GM12878 (cell line): ENCODE measurements around the gene ZDHHC14. TPM values are rescaled to one million over a fixed set of nuclear protein-coding genes. Genes with fewer than 3 reads are reported as not detected.

Experiments used
- ATAC-seq: fragments of 200-7000 bp; cut with Tn5 transposase; 3 replicates; pipeline ENCODE4 v1.9.1; 2020; ENCODE audit warnings: mild to moderate bottlenecking, moderate library complexity
- BruUV-seq: library from RNA; stranded (reverse); fragments of 400-500 nt; replicated peaks from 2 replicates; lab custom pipeline; 2021; lab: Mats Ljungman, UMichigan
- CTCF ChIA-PET: fragments of 300-600 bp; sonication (Branson Sonifier 250); formaldehyde crosslinking; extraction: SDS; loops from one replicate; lab custom pipeline; 2021; ENCODE audit warnings: inconsistent platforms; lab: Yijun Ruan, JAX
- POLR2A ChIA-PET: fragments of 350-600 bp; formaldehyde crosslinking; extraction: SDS; loops from one replicate; lab custom pipeline; 2021; ENCODE audit warnings: inconsistent platforms; lab: Charles Lee
- RAD21 ChIA-PET: fragments of 300-600 bp; sonication (Branson Sonifier 250); formaldehyde crosslinking; loops from one replicate; lab custom pipeline; 2023; ENCODE audit warnings: antibody characterized with exemption; ENCODE audit not compliant: unreplicated experiment; lab: Charles Lee
- SMC1A ChIA-PET: fragments of 300-600 bp; sonication (Branson Sonifier 250); formaldehyde crosslinking; loops from one replicate; lab custom pipeline; 2023; ENCODE audit not compliant: unreplicated experiment, uncharacterized antibody; lab: Charles Lee
- DNase-seq: peaks from one replicate; pipeline ENCODE4 v3.0.0-alpha.2; 2011; ENCODE audit warnings: low read depth, low spot score
- FAIRE-seq: peaks from 3 replicates; lab custom pipeline; 2011; peaks lifted over from hg19 to GRCh38; lab: Jason Lieb, UNC
- H2AFZ ChIP-seq: 2 replicates; pipeline ENCODE4 v1.6.0; 2011; ENCODE audit warnings: low read depth, low read length, control low read depth; ENCODE audit not compliant: control insufficient read depth
- H3K27ac ChIP-seq: 2 replicates; pipeline ENCODE4 v1.5.1; 2011; ENCODE audit warnings: control low read depth; ENCODE audit not compliant: control insufficient read depth, insufficient read depth
- H3K27me3 ChIP-seq, 2 experiments: replicated peaks in 1 of 2; 2 replicates each; pipeline versions ENCODE4 v1.6.0 to v1.6.1; 2011; ENCODE audit warnings: low read length in 1 of 2; ENCODE audit not compliant: control insufficient read depth in 2 of 2, insufficient read depth in 2 of 2
- H3K36me3 ChIP-seq, 2 experiments: 2 replicates each; pipeline ENCODE4 v1.5.1; 2011; ENCODE audit warnings: low read length in 1 of 2; ENCODE audit not compliant: control insufficient read depth in 2 of 2, insufficient read depth in 2 of 2
- H3K4me1 ChIP-seq: 2 replicates; pipeline ENCODE4 v1.6.1; 2011; ENCODE audit warnings: mild to moderate bottlenecking, low read length, moderate library complexity, mixed read lengths; ENCODE audit not compliant: control insufficient read depth, insufficient read depth
- H3K4me2 ChIP-seq: 2 replicates; pipeline ENCODE4 v1.6.0; 2011; ENCODE audit warnings: control low read depth; ENCODE audit not compliant: control insufficient read depth, insufficient read depth
- H3K4me3 ChIP-seq: fragments of 200-600 bp; sonication (generic); 2 replicates; pipeline ENCODE4 v1.5.1; 2016
- H3K79me2 ChIP-seq: 2 replicates; pipeline ENCODE4 v1.6.0; 2011; ENCODE audit warnings: low read length; ENCODE audit not compliant: control insufficient read depth, insufficient read depth
- H3K9ac ChIP-seq: 2 replicates; pipeline ENCODE4 v1.8.0; 2011; ENCODE audit warnings: low read length, control low read depth, mixed read lengths; ENCODE audit not compliant: control insufficient read depth, insufficient read depth
- H3K9me3 ChIP-seq: replicated peaks from 3 replicates; pipeline ENCODE4 v1.5.1; 2011; ENCODE audit warnings: mild to moderate bottlenecking, low read length; ENCODE audit not compliant: control insufficient read depth, insufficient read depth
- H4K20me1 ChIP-seq: 2 replicates; pipeline ENCODE4 v1.6.0; 2011; ENCODE audit not compliant: control insufficient read depth, insufficient read depth
- ASH2L ChIP-seq: fragments of 300-600, 200-600 bp; sonication (generic); IDR thresholded peaks from 2 replicates; pipeline ENCODE4 v1.6.1; 2017; ENCODE audit warnings: low read depth, mild to moderate bottlenecking, borderline replicate concordance
- EZH2 ChIP-seq: IDR thresholded peaks from 2 replicates; pipeline ENCODE4 v1.6.1; 2012; ENCODE audit warnings: low read depth, mild to moderate bottlenecking, control low read depth, inconsistent platforms, low read length, borderline replicate concordance; ENCODE audit not compliant: control insufficient read depth
- HDGF ChIP-seq: fragments of 450-650 bp; IDR thresholded peaks from 2 replicates; pipeline ENCODE4 v1.6.1; 2016; ENCODE audit warnings: antibody characterized with exemption
- KAT2A ChIP-seq: conservative IDR thresholded peaks from 2 replicates; pipeline ENCODE4 v1.6.1; 2011; ENCODE audit warnings: low read depth, low read length; ENCODE audit not compliant: control insufficient read depth
- MEF2A ChIP-seq: IDR thresholded peaks from 2 replicates; pipeline ENCODE4 v1.6.1; 2011; ENCODE audit warnings: low read depth, mild to moderate bottlenecking, low read length, moderate library complexity; ENCODE audit not compliant: insufficient read depth
- PML ChIP-seq: IDR thresholded peaks from 2 replicates; pipeline ENCODE4 v1.6.1; 2012; ENCODE audit warnings: low read length, inconsistent platforms
- POLR2A ChIP-seq: IDR thresholded peaks from 2 replicates; pipeline ENCODE4 v1.6.1; 2011; ENCODE audit warnings: low read depth, mild to moderate bottlenecking, low read length
- POU2F2 ChIP-seq: IDR thresholded peaks from 3 replicates; pipeline ENCODE4 v1.6.1; 2011; ENCODE audit warnings: low read depth, mild to moderate bottlenecking, low read length, borderline replicate concordance
- RAD51 ChIP-seq: fragments of 450-650 bp; IDR thresholded peaks from 2 replicates; pipeline ENCODE4 v1.6.1; 2016; ENCODE audit warnings: moderate library complexity, mild to moderate bottlenecking, inconsistent platforms
- RB1 ChIP-seq: fragments of 450-650 bp; formaldehyde crosslinking; IDR thresholded peaks from 2 replicates; pipeline ENCODE4 v1.6.1; 2017; ENCODE audit warnings: mild to moderate bottlenecking, borderline replicate concordance
- RELA ChIP-seq: fragments of 450-650 bp; IDR thresholded peaks from 2 replicates; pipeline ENCODE4 v1.8.0; 2014; ENCODE audit warnings: borderline replicate concordance; ENCODE audit not compliant: partially characterized antibody
- TBL1XR1 ChIP-seq: IDR thresholded peaks from 2 replicates; pipeline ENCODE4 v1.6.1; 2012; ENCODE audit warnings: low read depth, low read length, improper control_type of control experiment
- TCF7 ChIP-seq: IDR thresholded peaks from 2 replicates; pipeline ENCODE4 v1.6.1; 2014; ENCODE audit warnings: antibody characterized with exemption, borderline replicate concordance
- ZBED1 ChIP-seq: IDR thresholded peaks from 2 replicates; pipeline ENCODE4 v1.6.1; 2016; ENCODE audit warnings: borderline replicate concordance
- WGBS: methylation state at CpG from one replicate; pipeline ENCODE4 v1.1.6; 2016; ENCODE audit warnings: low lambda C conversion rate; ENCODE audit not compliant: insufficient replicate concordance, insufficient coverage; ENCODE audit errors: missing lambda C conversion rate; 5-methylcytosine and 5-hydroxymethylcytosine counted together
- in situ Hi-C: fragments of 300-500 bp; cut with MboI; formaldehyde crosslinking; loops from 9 replicates; pipeline ENCODE4 v1.14.3; 2018; ENCODE audit warnings: mixed read lengths
- intact Hi-C: fragments of 100-400 bp; cut with micrococcal nuclease; formaldehyde crosslinking; loops from one replicate; pipeline ENCODE4 v1.14.2; 2022; ENCODE audit not compliant: unreplicated experiment
- polyA plus RNA-seq, 11 experiments: library from polyadenylated mRNA; depleted of rRNA in 4 of 11; unstranded in 6 of 11; stranded (reverse) in 5 of 11; fragments of >200 nt; fragmentation: Nextera tagmentation in 4 of 11; fragmentation: Illumina TruSeq in 1 of 11; extraction: Ambion mirVana in 4 of 11; extraction: Trizol in 1 of 11; gene quantifications; 1 replicate in 1 of 11; 2 replicates in 10 of 11; pipeline versions ENCODE4 v1.2.1 to v1.2.3, GENCODE V29; 2011 to 2016; ENCODE audit warnings: inconsistent platforms in 2 of 11, missing spikeins in 2 of 11, low read depth in 1 of 11
- total RNA-seq, 4 experiments: library from RNA; depleted of rRNA in 3 of 4; stranded (reverse); fragments of >200 nt in 3 of 4; fragmentation: Illumina TruSeq in 1 of 4; extraction: Trizol in 1 of 4; gene quantifications; 2 replicates each; pipeline versions ENCODE4 v1.2.1 to v1.2.3, GENCODE V29; 2013 to 2021
- TF ChIP-seq, protein P1 (sequence below): IDR thresholded peaks from 2 replicates; pipeline ENCODE4 v1.6.1; 2011; ENCODE audit warnings: borderline replicate concordance, low read depth, mild to moderate bottlenecking, moderate library complexity, mixed read lengths, low read length; ENCODE audit not compliant: insufficient read depth; ENCODE audit errors: extremely low read length

The ZDHHC14 gene
- total and polyA plus RNA-seq, 10 of the 15 experiments (the other 5 are each of a cell fraction or from before 2014, with no cell fraction given): 0.15 to 16.0 (median 0.76) TPM; not detected in 1

DNA sequence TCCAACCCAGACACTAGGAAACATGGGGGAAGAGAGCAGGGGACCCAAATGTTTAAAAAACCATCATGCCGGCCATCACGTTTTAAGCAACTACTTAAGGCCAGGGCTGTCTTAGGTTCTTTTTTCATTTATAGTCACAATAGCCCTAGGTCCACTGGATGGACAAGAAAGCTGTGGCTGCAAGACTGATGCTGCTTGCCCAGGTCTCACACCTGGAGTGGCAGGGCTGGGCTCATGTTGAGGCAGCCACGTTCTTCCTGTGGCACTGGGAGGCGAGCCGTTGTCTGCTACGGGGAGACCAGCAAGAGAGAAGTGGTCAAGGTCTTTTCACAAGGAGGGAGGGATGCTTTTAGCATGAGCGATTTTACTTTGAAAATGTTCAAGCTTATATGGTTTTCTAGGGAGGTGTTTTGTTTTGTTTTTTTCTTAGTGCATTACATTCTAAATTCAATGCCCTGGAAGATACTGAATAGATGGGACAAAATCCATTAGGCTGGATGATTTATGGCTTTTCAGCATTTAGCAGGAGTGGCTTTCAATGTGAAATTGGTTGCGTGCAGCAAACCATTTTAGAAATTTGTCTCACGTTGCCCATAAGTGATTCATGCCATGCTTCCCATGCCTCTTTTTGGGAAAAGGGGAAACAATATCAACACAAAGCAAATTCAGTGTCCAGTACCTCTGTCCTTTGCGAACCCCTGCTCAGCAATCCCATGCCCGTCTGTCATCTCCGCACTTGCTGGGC lies 335.4 kb downstream of the ZDHHC14 start (continued):
- TF ChIP-seq KAT2A: no peak
- TF ChIP-seq TCF7: no peak
- no peak for TF ChIP-seq ASH2L

DNA sequence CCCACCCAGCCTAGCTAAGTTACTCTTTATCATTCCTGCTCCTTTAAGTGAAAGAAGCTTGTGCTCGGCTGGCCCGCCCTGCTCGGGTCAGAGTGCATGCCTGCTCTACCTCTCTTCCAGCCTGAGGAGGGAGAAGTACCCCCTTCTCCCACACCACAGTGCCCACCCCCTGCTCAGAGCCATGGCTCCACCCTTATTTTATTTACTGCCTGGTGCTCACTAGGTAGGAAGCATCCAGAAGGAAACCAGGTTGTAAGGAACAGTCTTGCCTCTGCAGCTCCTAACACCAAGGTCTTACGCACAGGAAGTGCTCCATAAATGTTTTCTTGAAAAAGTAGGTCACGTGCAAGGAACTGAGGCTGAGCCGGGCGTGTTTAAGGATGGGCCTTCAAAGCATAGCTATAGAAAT lies 336.4 kb downstream of the ZDHHC14 start:
- H3K36me3 ChIP-seq: no peaks in the 10 kb centered on the region
- TF ChIP-seq MEF2A (no peak), RAD51 (no peak), PML (no peak), POU2F2 (no peak), EZH2 (no peak), TBL1XR1 (no peak), HDGF (no peak), RB1 (no peak), ASH2L (no peak), RELA (no peak), POLR2A (no peak), ZBED1 (no peak)
- TF ChIP-seq, protein P1, sequence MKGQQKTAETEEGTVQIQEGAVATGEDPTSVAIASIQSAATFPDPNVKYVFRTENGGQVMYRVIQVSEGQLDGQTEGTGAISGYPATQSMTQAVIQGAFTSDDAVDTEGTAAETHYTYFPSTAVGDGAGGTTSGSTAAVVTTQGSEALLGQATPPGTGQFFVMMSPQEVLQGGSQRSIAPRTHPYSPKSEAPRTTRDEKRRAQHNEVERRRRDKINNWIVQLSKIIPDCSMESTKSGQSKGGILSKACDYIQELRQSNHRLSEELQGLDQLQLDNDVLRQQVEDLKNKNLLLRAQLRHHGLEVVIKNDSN: no peak
- H3K4me1 ChIP-seq: no peaks in the 10 kb centered on the region
- BruUV-seq: no TSS peak
- no peak overlapping the region for H2AFZ ChIP-seq
- no peak for ATAC-seq
- H3K9ac ChIP-seq: no peak overlapping the region
- H3K4me2 ChIP-seq: no peak overlapping the region
- no peak overlapping the region for H3K27ac ChIP-seq
- 61% methylated on average over 7 of the region's 7 CpGs for WGBS
- no peaks in the 10 kb centered on the region; the same call in 1 of the 2 replicates for H4K20me1 ChIP-seq
- ChIA-PET RAD21 (no interaction called here), CTCF (no interaction called here), POLR2A (no interaction called here), SMC1A (interaction anchor here (1.1 kb wide), 1 partner anchor 95 kb away, joined by 3 read pairs; no protein-coding TSS in a partner anchor)
- no peak overlapping the region for H3K4me3 ChIP-seq
- intact Hi-C loops (no loop called here), in situ Hi-C loops (no loop called here)
- H3K27me3 ChIP-seq: peaks cover 0 to 3% of the 10 kb centered on the region in 2 experiments; a peak in 3 of 4 replicates
- H3K79me2 ChIP-seq: no peaks in the 10 kb centered on the region
- DNase-seq: no peak
- H3K9me3 ChIP-seq: no peaks in the 10 kb centered on the region
- FAIRE-seq: no peak
